Renal cortical epithelial cell (primary cell): Measurements from ENCODE around the gene F8A3. TPM values are rescaled to one million over a fixed set of nuclear protein-coding genes. Genes with fewer than 3 reads are reported as not detected.
"Not testable (repeated sequence)": the region's sequence is repeated elsewhere in the genome, so short reads cannot be mapped to it uniquely, and the experiment has no call there.

Source experiments
- DNase-seq: peaks from one replicate; pipeline ENCODE4 v3.0.0-alpha.2; 2011; ENCODE audit warnings: low read depth
- total RNA-seq: library from RNA; depleted of rRNA; stranded (reverse); fragments of >200 nt; gene quantifications from 2 replicates; pipeline ENCODE4 v1.2.3, GENCODE V29; 2014

F8A3 gene
- total RNA-seq: 0.52 and 5.6 TPM in 2 replicates

DNA sequence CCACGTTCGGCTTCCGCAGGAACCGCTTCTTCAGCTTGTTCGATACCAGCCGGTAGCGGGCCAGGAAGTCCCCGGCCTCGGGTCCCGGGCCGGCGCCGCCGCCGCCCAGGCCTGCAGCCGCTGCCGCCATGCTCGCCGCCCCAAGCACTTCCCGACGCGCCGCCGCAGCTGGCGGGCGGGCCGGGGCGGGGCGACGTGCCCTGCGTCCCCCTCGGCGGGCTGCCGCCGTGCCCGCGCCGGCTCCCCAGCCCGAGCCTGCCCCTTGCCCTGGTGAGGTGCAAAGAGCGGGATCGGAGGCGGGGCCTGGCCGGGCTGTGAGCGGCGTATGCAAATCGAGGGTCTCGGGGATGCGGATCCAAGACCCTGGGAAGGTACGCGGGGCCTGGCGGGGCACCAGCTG lies at the start of gene F8A3:
F8A3 (minus strand) TSS at position 150 of the 400 bp plus-strand sequence; CDS start at position 130, 20 bp downstream.
- DNase-seq: not testable (repeated sequence)

DNA sequence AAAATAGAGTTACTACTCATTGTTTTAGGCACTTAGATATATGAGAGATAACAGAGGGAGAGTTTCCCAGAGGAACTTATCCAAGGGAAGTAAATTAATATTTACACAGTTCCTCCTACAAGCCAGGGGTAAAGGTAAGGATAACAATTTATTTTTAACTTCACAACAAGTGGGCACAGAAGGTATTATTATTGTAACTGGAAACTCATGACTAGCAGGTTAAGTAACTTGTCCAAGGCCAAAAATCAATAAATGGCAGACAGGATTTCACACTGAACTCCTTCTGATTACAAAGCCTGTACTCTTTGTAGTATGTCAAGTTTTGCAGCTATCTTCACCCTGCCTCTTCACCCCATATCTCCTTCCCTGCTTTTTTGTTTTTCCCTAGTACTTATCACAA lies 46.9 kb upstream of the F8A3 start:
- no peak for DNase-seq

DNA sequence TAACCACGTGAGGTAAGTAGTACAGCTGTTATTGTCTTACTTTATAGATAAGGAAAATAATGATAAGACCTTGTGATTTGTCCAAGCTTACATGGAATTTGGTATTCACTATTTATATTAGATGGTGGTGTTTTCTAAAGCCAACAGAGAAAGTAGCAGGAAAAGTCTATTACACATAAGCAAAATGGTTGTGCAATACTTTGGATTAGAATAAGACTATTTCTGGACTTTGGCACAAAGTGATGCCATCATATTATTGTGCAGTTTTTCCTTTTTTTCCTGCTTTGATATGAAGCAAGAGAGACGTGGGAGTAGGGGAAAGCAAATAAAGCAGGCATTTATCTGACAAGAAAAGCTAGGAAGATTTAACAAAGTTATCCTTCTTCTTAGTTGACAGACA lies 36.7 kb upstream of the F8A3 start:
- not testable (repeated sequence) for DNase-seq

DNA sequence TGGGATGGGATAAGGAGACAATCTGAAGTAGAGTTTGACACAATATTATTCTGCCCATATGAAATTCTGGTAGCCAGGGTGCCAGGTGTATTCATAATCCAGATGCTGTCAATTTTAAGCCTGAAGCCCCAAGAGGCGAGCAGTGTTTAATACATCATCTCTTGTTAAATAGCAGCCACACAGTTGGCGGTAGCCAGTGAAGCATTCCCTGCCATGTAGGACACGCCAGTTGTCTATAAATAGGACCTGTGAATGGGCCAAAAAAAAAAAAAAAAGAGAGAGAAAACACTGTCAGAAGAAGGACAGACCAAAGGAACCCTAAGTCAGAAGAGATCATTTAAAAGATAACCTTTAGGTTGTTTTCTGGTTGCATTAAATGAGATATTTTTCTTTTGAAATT lies 33.0 kb upstream of the F8A3 start:
- DNase-seq: not testable (repeated sequence)

DNA sequence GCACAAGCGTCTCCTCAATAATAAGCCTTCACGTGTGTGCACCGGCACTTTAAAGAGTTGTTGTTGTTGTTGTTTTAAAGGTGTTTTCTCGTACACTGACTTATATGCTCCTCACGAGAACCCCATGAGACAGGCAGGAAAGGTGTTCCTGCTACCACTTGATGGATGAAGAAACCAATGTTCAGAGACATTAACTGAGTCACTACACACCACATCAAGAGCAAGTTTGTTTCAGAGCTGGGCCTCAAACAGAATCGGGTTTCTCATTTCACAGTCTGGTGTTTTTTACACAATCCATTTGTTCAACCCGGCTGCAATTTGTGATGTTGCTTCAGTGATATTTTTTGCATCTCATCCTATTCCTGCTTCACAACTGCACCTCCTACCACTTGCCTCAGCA lies 18.7 kb upstream of the F8A3 start:
- not testable (repeated sequence) for DNase-seq

DNA sequence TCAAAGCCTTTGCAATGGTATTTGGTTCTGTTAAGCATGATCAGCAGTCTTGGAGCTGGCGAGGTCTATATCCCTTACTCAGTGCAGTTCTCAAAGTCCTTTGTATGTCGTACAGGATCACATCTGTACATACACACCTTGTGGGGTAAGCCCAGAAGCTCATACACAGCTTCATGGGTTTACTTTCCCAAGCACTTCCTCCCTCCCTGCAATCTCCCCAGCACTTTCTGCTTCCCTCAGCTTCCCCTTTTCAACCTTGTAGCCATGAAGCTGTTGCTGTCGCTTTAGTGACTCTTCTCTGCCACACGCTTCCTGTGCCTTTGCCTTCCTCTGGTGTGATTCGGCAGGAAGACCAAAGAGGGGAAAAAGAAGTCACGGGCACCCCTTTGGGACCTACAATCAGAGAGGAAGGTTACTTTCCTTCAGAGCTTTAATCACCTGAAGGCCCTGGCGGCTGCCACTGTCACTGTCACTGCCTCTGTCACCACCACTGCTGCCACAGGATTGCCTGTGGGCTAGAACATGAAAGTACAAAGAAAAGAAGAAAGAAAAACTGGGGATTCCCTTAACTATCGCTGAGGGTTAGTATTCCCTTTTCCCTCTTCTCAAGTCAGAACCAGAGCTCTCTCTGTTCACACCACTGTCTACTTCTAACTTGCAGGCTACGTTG lies 8.0 kb upstream of the F8A3 start:
- DNase-seq: not testable (repeated sequence)

DNA sequence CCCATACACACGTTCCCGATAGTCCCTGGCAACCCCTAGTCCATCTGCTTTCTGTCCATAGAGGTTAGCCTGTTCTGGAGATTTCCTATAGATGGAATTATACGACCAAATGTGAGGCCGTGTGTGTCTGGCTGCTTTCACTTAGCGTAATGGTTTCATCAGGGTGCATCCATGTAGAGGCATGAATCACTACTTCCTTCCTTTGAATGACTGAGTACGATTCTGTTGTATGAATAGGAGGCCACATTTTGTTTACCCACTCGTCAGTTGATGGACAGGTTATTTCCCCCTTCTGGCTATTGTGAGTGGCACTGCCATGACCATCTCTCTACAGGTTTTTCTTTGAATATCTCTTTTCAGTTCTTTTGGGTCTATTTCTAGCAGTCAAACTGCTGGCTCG lies 2.1 kb upstream of the F8A3 start:
- DNase-seq: not testable (repeated sequence)

DNA sequence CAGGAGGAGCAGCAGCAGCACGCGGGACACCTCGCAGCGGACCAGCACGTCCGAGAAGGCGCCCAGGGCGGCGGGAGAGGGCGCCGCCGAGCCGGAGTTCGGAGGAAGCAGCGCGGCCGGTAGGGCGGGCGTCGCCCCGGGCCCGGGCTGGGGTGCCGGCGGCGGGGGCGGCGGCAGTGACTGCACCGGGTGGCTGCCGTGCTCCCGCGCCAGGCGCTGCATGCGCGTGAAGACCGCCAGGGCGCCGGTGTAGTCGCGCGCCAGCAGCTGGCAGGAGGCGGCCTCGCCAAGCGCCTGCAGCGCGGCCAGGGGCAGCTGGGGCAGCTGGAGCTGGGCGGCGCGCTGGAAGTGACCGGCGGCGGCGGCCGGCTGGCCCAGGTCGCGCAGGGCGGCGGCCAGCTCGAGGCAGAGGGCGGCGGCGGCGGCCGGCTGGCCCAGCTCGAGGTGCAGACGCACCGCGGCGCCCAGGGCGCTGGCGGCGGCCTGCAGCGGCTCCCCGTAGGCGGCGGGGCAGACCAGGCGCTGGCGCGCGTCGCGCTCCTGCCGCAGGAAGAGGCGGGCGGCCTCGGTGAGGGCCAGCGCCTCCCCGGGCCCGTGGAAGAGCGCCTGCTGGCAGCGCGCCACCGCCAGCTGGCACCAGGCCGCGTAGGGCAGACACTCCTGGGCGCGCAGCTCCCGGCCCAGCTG lies 516 bp downstream of the F8A3 start:
- DNase-seq: not testable (repeated sequence)

DNA sequence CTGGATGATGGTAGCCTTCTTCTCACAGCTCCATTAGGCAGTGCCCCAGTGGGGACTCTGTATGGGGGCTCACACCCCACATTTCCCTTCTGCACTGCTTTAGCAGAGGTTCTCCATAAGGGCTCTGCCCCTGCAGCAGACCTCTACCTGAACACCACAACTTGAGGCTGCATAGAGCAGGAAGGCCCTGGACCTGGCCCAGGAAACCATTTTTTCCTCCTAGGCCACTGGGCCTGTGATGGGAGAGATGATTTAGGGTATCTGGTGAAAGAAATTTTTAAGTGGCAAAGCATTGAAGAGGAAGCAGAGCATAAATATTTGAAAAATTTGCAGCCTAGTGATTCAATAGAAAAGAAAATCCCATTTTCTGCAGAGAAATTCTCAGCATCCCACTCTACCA lies 17.3 kb downstream of the F8A3 start:
- no peak for DNase-seq

DNA sequence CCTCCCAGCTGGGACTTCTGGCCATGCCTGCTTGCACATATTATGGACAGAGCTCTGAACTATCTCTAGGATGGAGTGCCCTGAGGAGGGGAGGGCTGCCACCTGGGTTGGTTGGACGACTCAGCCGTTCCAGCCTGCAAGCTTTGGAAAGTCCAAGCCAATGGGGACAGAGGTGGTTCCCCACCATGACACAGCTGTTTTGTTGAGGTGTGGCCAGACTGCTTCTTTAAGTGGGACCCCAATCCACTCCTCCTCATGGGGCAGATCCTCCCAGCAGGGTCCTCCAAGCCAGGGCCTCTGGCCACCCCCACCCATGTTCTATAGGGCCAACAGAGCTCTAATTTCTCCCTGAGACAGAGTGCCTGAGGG lies 22.7 kb downstream of the F8A3 start:
- no peak for DNase-seq

DNA sequence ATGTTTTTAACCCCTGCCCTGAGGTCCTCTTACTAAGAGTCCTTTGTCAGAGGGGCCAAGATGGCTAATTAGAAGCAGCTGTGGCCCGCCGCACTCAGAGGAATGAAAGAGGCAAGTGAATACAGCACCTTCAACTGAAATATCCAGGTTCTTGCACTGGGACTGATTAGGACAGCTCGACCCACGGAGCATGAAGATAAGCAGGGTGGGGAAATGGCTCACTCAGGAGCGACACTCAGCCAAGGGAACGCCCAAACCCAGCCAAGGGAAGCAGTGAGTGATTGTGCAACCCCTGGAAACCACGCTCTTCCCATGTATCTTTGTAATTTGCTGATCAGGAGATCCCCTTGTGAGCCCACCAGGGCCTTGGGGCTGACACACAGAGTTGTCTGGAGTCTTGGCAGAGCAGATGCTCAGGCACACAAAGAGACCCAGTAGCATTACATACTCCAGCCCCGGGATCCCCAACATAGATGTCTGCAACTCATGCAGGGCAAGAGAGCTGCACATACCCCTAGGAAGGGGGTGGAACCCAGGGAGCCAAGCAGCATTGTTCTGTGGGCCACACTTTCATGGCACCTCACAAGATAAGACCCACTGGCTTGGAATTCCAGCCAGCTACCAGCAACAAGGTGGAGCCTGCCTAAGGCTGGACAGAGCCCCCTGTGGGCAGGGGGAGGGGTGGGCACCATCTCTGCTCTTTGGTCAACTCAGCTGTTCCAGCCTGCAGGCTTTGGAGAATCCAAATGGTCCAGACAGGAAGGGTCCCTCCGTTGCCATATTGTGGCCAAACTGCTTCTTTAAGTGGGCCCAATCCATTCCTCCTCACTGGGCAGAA lies 23.3 kb downstream of the F8A3 start:
- DNase-seq: no peak

DNA sequence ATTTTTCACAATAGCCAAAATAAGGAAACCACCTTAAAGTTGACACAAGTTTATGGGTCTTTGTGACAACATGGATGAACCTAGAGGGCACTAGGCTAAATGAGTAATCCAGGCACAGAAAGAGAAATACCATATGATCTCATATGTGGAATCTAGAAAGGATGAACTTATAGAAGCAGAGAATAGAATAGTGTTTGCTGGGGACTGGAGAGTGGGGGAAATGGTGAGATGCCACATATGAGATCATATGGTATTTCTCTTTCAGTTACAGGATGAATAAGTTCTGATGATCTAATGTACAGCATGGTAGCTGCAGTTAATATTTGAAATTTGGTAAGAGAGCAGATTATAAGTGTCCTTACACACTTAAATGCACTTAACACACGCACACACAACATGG lies 40.7 kb downstream of the F8A3 start:
- no peak for DNase-seq

Other genes with a start within 250 kb of the F8A3 start
- gene VBP1, start 242.2 kb downstream of the F8A3 start, total RNA-seq: 59.4 and 109 TPM in 2 replicates
- under 0.01 and 0.35 TPM in 2 replicates for gene RAB39B, start 194.1 kb downstream of the F8A3 start, total RNA-seq
- gene CLIC2, start 124.0 kb downstream of the F8A3 start, total RNA-seq: 0.35 and 0.52 TPM in 2 replicates
- gene F8A2, start 76.5 kb downstream of the F8A3 start, total RNA-seq: 1.4 TPM in 1 of 2 replicates, not detected in the other
- 0.17 and 1.0 TPM in 2 replicates for gene SPRY3, start 154.0 kb upstream of the F8A3 start, total RNA-seq
- 14.2 and 22.8 TPM in 2 replicates for gene TMLHE, start 154.3 kb upstream of the F8A3 start, total RNA-seq